Stimulated activated CD8-positive, alpha-beta memory T cell treated with anti-CD3 and anti-CD28 coated beads, Interleukin-7, amount 100 ng/mL, for 48 hours (primary cell): ENCODE results near the gene CLSTN2.

Experiments used
- DNase-seq, 2 donors: peaks; one replicate each; pipeline ENCODE4 v3.0.0-alpha.2; 2020; ENCODE audit warnings: low read depth in 1 of 2; ENCODE audit errors: extremely low read depth in 1 of 2

Gene CLSTN2

GRCh38 chr3:140570602-140571001 is 635.6 kb downstream of the CLSTN2 start:
- DNase-seq = no peak

GRCh38 chr3:140571836-140572235 is 636.9 kb downstream of the CLSTN2 start:
- DNase-seq = no peak

GRCh38 chr3:140572334-140572733 is 637.3 kb downstream of the CLSTN2 start:
- no peak for DNase-seq

GRCh38 chr3:140573011-140573410 is 638.0 kb downstream of the CLSTN2 start:
- DNase-seq = no peak

- no peak for DNase-seq
Measured at GRCh38 chr3:140574375-140574774, 639.4 kb downstream of the CLSTN2 start.

- DNase-seq = no peak
Measured at GRCh38 chr3:140576449-140576848, 641.5 kb downstream of the CLSTN2 start.

- DNase-seq = no peak
Measured at GRCh38 chr3:140577911-140578310, 642.9 kb downstream of the CLSTN2 start.

- no peak for DNase-seq
Measured at GRCh38 chr3:140579260-140579659, 644.3 kb downstream of the CLSTN2 start.

- DNase-seq = no peak
Measured at GRCh38 chr3:140580746-140581145, 645.8 kb downstream of the CLSTN2 start.

GRCh38 chr3:140584549-140584948 is 649.6 kb downstream of the CLSTN2 start:
- no peak for DNase-seq

- no peak for DNase-seq
Measured at GRCh38 chr3:140585828-140586227, 650.8 kb downstream of the CLSTN2 start.

- DNase-seq = no peak
Measured at GRCh38 chr3:140586311-140586710, 651.3 kb downstream of the CLSTN2 start.

GRCh38 chr3:140588558-140588957 is 653.6 kb downstream of the CLSTN2 start:
- no peak for DNase-seq

GRCh38 chr3:140593766-140594165 is 658.8 kb downstream of the CLSTN2 start:
- DNase-seq = no peak

GRCh38 chr3:140595295-140595694 is 660.3 kb downstream of the CLSTN2 start:
- DNase-seq = no peak

GRCh38 chr3:140597364-140597763 is 662.4 kb downstream of the CLSTN2 start:
- DNase-seq = no peak

GRCh38 chr3:140597792-140598191 is 662.8 kb downstream of the CLSTN2 start:
- DNase-seq = no peak

- no peak for DNase-seq
Measured at GRCh38 chr3:140599009-140599408, 664.0 kb downstream of the CLSTN2 start.

- no peak for DNase-seq
Measured at GRCh38 chr3:140599496-140599895, 664.5 kb downstream of the CLSTN2 start.

GRCh38 chr3:140601881-140602280 is 666.9 kb downstream of the CLSTN2 start:
- no peak for DNase-seq

GRCh38 chr3:140602781-140603180 is 667.8 kb downstream of the CLSTN2 start:
- DNase-seq = no peak

- DNase-seq = no peak
Measured at GRCh38 chr3:140603766-140604165, 668.8 kb downstream of the CLSTN2 start.

- no peak for DNase-seq
Measured at GRCh38 chr3:140610544-140610943, 675.6 kb downstream of the CLSTN2 start.

- DNase-seq = no peak
Measured at GRCh38 chr3:140614001-140614400, 679.0 kb downstream of the CLSTN2 start.
